ENCODE data around the gene SORCS2. TPM values are rescaled to one million over a fixed set of nuclear protein-coding genes. Genes with fewer than 3 reads are reported as not detected.

The SORCS2 gene
- total RNA-seq, 2 experiments from 2014 or later: 0.03 TPM; not detected in 1

GRCh38 chr4:7739918-7740865, 547.9 kb downstream of the SORCS2 start:
- CTCF ChIA-PET (ENCODE audit: unreplicated experiment): no interaction called here
- H3K4me3 ChIP-seq (ENCODE audit: low read depth, low read length, poor library complexity, severe bottlenecking): no peak overlapping the region

GRCh38 chr4:7740866-7741525, 548.7 kb downstream of the SORCS2 start:
- ChIA-PET CTCF (ENCODE audit: unreplicated experiment) (no interaction called here), POLR2A (interaction anchor here (0.5 kb wide), 1 partner anchor 100 kb away, joined by 4 read pairs; no protein-coding TSS in a partner anchor)
- Histone ChIP-seq H2AFZ (ENCODE audit: low read length) (no peak overlapping the region), H3K9me2 (ENCODE audit: insufficient read depth, low read length) (no peaks in the 10 kb centered on the region), H4K20me1 (ENCODE audit: insufficient read depth, low read length) (no peaks in the 10 kb centered on the region), H3K27ac (ENCODE audit: low read depth, low read length, poor library complexity, severe bottlenecking) (no peak overlapping the region), H3K4me2 (ENCODE audit: low read length) (no peak overlapping the region), H3K4me1 (ENCODE audit: insufficient read depth, low read length, poor library complexity, severe bottlenecking) (no peaks in the 10 kb centered on the region), H3K79me2 (ENCODE audit: insufficient read depth, low read depth, low read length) (no peaks in the 10 kb centered on the region), H3K4me3 (ENCODE audit: low read depth, low read length, poor library complexity, severe bottlenecking) (no peak overlapping the region), H3K9me3 (ENCODE audit: low read length) (no peaks in the 10 kb centered on the region), H3K36me3 (ENCODE audit: insufficient read depth, low read length) (no peaks in the 10 kb centered on the region)
- intact Hi-C loops (cut with micrococcal nuclease; ENCODE audit: unreplicated experiment): no loop called here
- no peak for TF ChIP-seq EZH2phosphoT487 (IDR thresholded peaks at IDR 0.05; ENCODE audit: borderline replicate concordance, low read depth, low read length)
- no peak for TF ChIP-seq CTCF (conservative IDR thresholded peaks at IDR 0.05; ENCODE audit: low read length)
- DNase-seq (ENCODE audit: low spot score): no peak
- BruUV-seq (replicated peaks): no TSS peak

More at GRCh38 chr4:7739918-7740865, 547.9 kb downstream of the SORCS2 start:
- no peaks in the 10 kb centered on the region for H3K4me1 ChIP-seq (ENCODE audit: insufficient read depth, low read length, poor library complexity, severe bottlenecking)
- H3K9me2 ChIP-seq (ENCODE audit: insufficient read depth, low read length): no peaks in the 10 kb centered on the region
- no peaks in the 10 kb centered on the region for H3K36me3 ChIP-seq (ENCODE audit: insufficient read depth, low read length)
- H3K79me2 ChIP-seq (ENCODE audit: insufficient read depth, low read depth, low read length): no peaks in the 10 kb centered on the region
- H2AFZ ChIP-seq (ENCODE audit: low read length): no peak overlapping the region
- no peak for TF ChIP-seq EZH2phosphoT487 (IDR thresholded peaks at IDR 0.05; ENCODE audit: borderline replicate concordance, low read depth, low read length)
- TF ChIP-seq CTCF (conservative IDR thresholded peaks at IDR 0.05; ENCODE audit: low read length): no peak
- intact Hi-C loops (cut with micrococcal nuclease; ENCODE audit: unreplicated experiment): no loop called here
- no peak for DNase-seq (ENCODE audit: low spot score)
- no peak overlapping the region for H3K4me2 ChIP-seq (ENCODE audit: low read length)
- no peak overlapping the region for H3K27ac ChIP-seq (ENCODE audit: low read depth, low read length, poor library complexity, severe bottlenecking)
- no peaks in the 10 kb centered on the region for H4K20me1 ChIP-seq (ENCODE audit: insufficient read depth, low read length)
- POLR2A ChIA-PET: no interaction called here
- BruUV-seq (replicated peaks): no TSS peak
- H3K9me3 ChIP-seq (ENCODE audit: low read length): no peaks in the 10 kb centered on the region

Data from OCI-LY7 (cell line).